ENCODE data around the gene AIFM1. TPM values are rescaled to one million over a fixed set of nuclear protein-coding genes. Genes with fewer than 3 reads are reported as not detected.
A peak's percentile ranks its signal among the peaks of the same experiment; 100 is the strongest.

AIFM1 gene
- total and polyA plus RNA-seq, 10 donors, result 13.4 to 27.1 (median 22.5) TPM

- Histone ChIP-seq H3K4me3 (peak overlapping the region in 1 of 8 donors; percentile 67), H3K36me3 (peaks cover 0 to 27% (median 0%) of the 10 kb centered on the region in 6 donors), H3K27me3 (replicated peaks in 1 of 7) (no peaks in the 10 kb centered on the region), H3K4me1 (peaks cover 15 to 71% (median 58%) of the 10 kb centered on the region in 6 donors), H3K9me3 (no peaks in the 10 kb centered on the region), H3K27ac (peak overlapping the region; percentile 55 to 93 (median 80))
- TF ChIP-seq, protein P1, sequence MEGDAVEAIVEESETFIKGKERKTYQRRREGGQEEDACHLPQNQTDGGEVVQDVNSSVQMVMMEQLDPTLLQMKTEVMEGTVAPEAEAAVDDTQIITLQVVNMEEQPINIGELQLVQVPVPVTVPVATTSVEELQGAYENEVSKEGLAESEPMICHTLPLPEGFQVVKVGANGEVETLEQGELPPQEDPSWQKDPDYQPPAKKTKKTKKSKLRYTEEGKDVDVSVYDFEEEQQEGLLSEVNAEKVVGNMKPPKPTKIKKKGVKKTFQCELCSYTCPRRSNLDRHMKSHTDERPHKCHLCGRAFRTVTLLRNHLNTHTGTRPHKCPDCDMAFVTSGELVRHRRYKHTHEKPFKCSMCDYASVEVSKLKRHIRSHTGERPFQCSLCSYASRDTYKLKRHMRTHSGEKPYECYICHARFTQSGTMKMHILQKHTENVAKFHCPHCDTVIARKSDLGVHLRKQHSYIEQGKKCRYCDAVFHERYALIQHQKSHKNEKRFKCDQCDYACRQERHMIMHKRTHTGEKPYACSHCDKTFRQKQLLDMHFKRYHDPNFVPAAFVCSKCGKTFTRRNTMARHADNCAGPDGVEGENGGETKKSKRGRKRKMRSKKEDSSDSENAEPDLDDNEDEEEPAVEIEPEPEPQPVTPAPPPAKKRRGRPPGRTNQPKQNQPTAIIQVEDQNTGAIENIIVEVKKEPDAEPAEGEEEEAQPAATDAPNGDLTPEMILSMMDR (IDR thresholded peaks at IDR 0.05 in 8 of 11, conservative IDR thresholded peaks at IDR 0.05 in 3 of 11), result no peak
- TF ChIP-seq POLR2AphosphoS5 (IDR thresholded peaks at IDR 0.05), result no peak
- TF ChIP-seq POLR2A (IDR thresholded peaks at IDR 0.05), result no peak
- 25 to 50% (median 36%) methylated on average over 7 to 12 of the region's 12 CpGs for WGBS, 5 donors
- intact Hi-C loops (cut with DNase I; ENCODE audit: low total_unique reads), result loop anchor here (5.0 kb wide), 1 partner anchor 41 kb away; no protein-coding TSS in a partner anchor
- DNase-seq, result no peak
Observed at GRCh38 chrX:130081421-130082045, 84.1 kb downstream of the AIFM1 start.

- 75 to 90% (median 88%) methylated on average over 3 to 7 of the region's 7 CpGs for WGBS, 5 donors
- no peaks in the 10 kb centered on the region for H3K27me3 ChIP-seq (replicated peaks in 1 of 7)
- peaks cover 0 to 34% (median 0%) of the 10 kb centered on the region in 6 donors for H3K36me3 ChIP-seq
- no peak overlapping the region for H3K4me3 ChIP-seq
- intact Hi-C loops (cut with DNase I; ENCODE audit: low total_unique reads), result loop anchor here (5.0 kb wide), 1 partner anchor 41 kb away; no protein-coding TSS in a partner anchor
- H3K27ac ChIP-seq, result peak overlapping the region in 4 of 8 donors; percentile 74 to 93 (median 89)
- TF ChIP-seq POLR2AphosphoS5 (IDR thresholded peaks at IDR 0.05) (no peak), POLR2A (IDR thresholded peaks at IDR 0.05) (no peak)
- TF ChIP-seq, protein P1 (IDR thresholded peaks at IDR 0.05 in 8 of 11, conservative IDR thresholded peaks at IDR 0.05 in 3 of 11), result no peak
- no peaks in the 10 kb centered on the region for H3K9me3 ChIP-seq
- peaks cover 14 to 65% (median 51%) of the 10 kb centered on the region in 6 donors for H3K4me1 ChIP-seq
- DNase-seq, result no peak
Observed at GRCh38 chrX:130080791-130081367, 84.8 kb downstream of the AIFM1 start.

DNA sequence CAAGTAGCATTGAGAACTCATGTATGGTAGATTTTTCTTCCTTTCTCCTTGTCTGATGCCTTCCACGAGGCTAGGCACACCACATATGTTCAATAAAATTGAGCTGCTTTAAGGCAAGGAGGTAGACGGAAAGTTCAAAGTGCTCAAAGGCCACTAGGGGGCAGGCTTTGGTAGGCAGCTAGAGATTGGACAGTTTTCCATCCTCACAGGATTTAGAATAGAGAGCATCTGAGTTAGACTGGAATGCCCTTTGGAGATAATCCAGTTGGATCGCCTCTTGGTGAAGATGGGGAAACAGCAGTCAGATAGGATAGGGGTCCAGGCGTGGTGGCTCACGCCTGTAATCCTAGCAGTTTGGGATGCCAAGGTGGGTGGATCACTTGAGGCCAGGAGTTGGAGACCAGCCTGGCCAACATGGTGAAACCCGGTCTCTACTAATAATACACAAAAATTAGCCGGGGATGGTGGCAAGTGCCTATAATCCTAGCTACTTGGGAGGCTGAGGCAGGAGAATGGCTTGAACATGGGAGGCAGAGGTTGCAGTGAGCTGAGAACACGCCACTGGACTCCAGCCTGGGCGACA lies 85.7 kb downstream of the AIFM1 start:
- no peaks in the 10 kb centered on the region for H3K9me3 ChIP-seq
- H3K4me3 ChIP-seq, result no peak overlapping the region
- DNase-seq, result no peak
- intact Hi-C loops (cut with DNase I; ENCODE audit: low total_unique reads), result loop anchor here (5.0 kb wide), 2 partner anchors 42 to 112 kb away; no protein-coding TSS in a partner anchor
- H3K4me1 ChIP-seq, result peaks cover 11 to 55% (median 42%) of the 10 kb centered on the region in 6 donors
- H3K36me3 ChIP-seq, result peaks cover 0 to 41% (median 0%) of the 10 kb centered on the region in 6 donors
- H3K27me3 ChIP-seq (replicated peaks in 1 of 7), result no peaks in the 10 kb centered on the region
- TF ChIP-seq, protein P1 (IDR thresholded peaks at IDR 0.05 in 8 of 11, conservative IDR thresholded peaks at IDR 0.05 in 3 of 11), result peak; percentile 40 to 77 (median 68)
- TF ChIP-seq POLR2A (IDR thresholded peaks at IDR 0.05), result no peak
- WGBS, 5 donors, result 47 to 62% (median 60%) methylated on average over 9 of the region's 9 CpGs
- H3K27ac ChIP-seq, result peak overlapping the region in 1 of 8 donors; percentile 90

Other genes starting within 250 kb of the AIFM1 start
- 10 to 100 TPM in 5 of 7 donors, 1 to 10 TPM in 2; 6.5 to 18.1 (median 16.6) TPM for gene BCORL1, start 183.2 kb downstream of the AIFM1 start, total RNA-seq
- 1 to 10 TPM in 1 of 3 donors, under 1 TPM in 2; 0.85 to 3.5 (median 0.86) TPM for gene BCORL1, start 183.2 kb downstream of the AIFM1 start, polyA plus RNA-seq
- 10 to 100 TPM; 28.7 to 35.3 (median 32.5) TPM for gene ELF4, start 55.3 kb downstream of the AIFM1 start, total RNA-seq
- gene ELF4, start 55.3 kb downstream of the AIFM1 start, polyA plus RNA-seq, result 10 to 100 TPM in 1 of 3 donors, 1 to 10 TPM in 2; 6.4 to 10.3 (median 7.0) TPM
- 1 to 10 TPM; 1.7 to 4.7 (median 2.2) TPM for gene RAB33A, start 6.1 kb upstream of the AIFM1 start, total RNA-seq
- 1 to 10 TPM; 4.0 to 6.7 (median 4.4) TPM for gene RAB33A, start 6.1 kb upstream of the AIFM1 start, polyA plus RNA-seq
- gene ZNF280C, start 103.1 kb upstream of the AIFM1 start, total RNA-seq, result 1 to 10 TPM; 4.3 to 6.8 (median 6.4) TPM
- gene ZNF280C, start 103.1 kb upstream of the AIFM1 start, polyA plus RNA-seq, result 1 to 10 TPM; 1.3 to 1.5 (median 1.4) TPM
- gene SLC25A14, start 174.1 kb upstream of the AIFM1 start, total RNA-seq, result 10 to 100 TPM in 5 of 7 donors, 1 to 10 TPM in 2; 7.7 to 15.6 (median 11.5) TPM
- 10 to 100 TPM; 10.8 to 19.7 (median 14.2) TPM for gene SLC25A14, start 174.1 kb upstream of the AIFM1 start, polyA plus RNA-seq
- not detected for gene GPR119, start 219.8 kb upstream of the AIFM1 start, total RNA-seq
- not detected for gene GPR119, start 219.8 kb upstream of the AIFM1 start, polyA plus RNA-seq
- 10 to 100 TPM; 13.4 to 19.0 (median 16.3) TPM for gene RBMX2, start 236.1 kb upstream of the AIFM1 start, total RNA-seq
- gene RBMX2, start 236.1 kb upstream of the AIFM1 start, polyA plus RNA-seq, result 10 to 100 TPM; 20.2 to 34.3 (median 24.3) TPM